GM12875 (cell line): Measurements from ENCODE around the gene FZR1.

Experiments
- H3K4me3 ChIP-seq: one replicate; pipeline ENCODE4 v1.5.1; 2011; ENCODE audit warnings: low read depth, low read length, control low read depth
- CTCF ChIP-seq: IDR thresholded peaks from 2 replicates; pipeline ENCODE4 v1.5.1; 2011; ENCODE audit warnings: low read depth, mild to moderate bottlenecking, control low read depth, inconsistent platforms, low read length, moderate library complexity, borderline replicate concordance; ENCODE audit not compliant: insufficient read depth

Gene FZR1

GRCh38 chr19:3547301-3547731, 41.2 kb downstream of the FZR1 start:
- peak; percentile 86 for TF ChIP-seq CTCF
- H3K4me3 ChIP-seq = no peak overlapping the region

- no peak for TF ChIP-seq CTCF
Observed at GRCh38 chr19:3547767-3548282, 41.7 kb downstream of the FZR1 start.

GRCh38 chr19:3548606-3549005, 42.5 kb downstream of the FZR1 start:
- no peak overlapping the region for H3K4me3 ChIP-seq
- TF ChIP-seq CTCF = no peak

More at GRCh38 chr19:3547767-3548282, 41.7 kb downstream of the FZR1 start:
- no peak overlapping the region for H3K4me3 ChIP-seq

- no peak for TF ChIP-seq CTCF
- H3K4me3 ChIP-seq = no peak overlapping the region
Observed at GRCh38 chr19:3549816-3550215, 43.7 kb downstream of the FZR1 start.

- no peak overlapping the region for H3K4me3 ChIP-seq
- TF ChIP-seq CTCF = no peak
Observed at GRCh38 chr19:3550947-3551791, 45.1 kb downstream of the FZR1 start.

- no peak for TF ChIP-seq CTCF
- H3K4me3 ChIP-seq = no peak overlapping the region
Observed at GRCh38 chr19:3551792-3552095, 45.6 kb downstream of the FZR1 start.

- no peak overlapping the region for H3K4me3 ChIP-seq
Observed at GRCh38 chr19:3554254-3555083, 48.4 kb downstream of the FZR1 start.

More at GRCh38 chr19:3554254-3555083, 48.4 kb downstream of the FZR1 start:
- TF ChIP-seq CTCF = no peak
